ENCODE results near the gene LCP1. TPM values are rescaled to one million over a fixed set of nuclear protein-coding genes. Genes with fewer than 3 reads are reported as not detected.

LCP1 gene
- total RNA-seq, 2 donors from 2014 or later = 58.1 to 177 TPM

DNA sequence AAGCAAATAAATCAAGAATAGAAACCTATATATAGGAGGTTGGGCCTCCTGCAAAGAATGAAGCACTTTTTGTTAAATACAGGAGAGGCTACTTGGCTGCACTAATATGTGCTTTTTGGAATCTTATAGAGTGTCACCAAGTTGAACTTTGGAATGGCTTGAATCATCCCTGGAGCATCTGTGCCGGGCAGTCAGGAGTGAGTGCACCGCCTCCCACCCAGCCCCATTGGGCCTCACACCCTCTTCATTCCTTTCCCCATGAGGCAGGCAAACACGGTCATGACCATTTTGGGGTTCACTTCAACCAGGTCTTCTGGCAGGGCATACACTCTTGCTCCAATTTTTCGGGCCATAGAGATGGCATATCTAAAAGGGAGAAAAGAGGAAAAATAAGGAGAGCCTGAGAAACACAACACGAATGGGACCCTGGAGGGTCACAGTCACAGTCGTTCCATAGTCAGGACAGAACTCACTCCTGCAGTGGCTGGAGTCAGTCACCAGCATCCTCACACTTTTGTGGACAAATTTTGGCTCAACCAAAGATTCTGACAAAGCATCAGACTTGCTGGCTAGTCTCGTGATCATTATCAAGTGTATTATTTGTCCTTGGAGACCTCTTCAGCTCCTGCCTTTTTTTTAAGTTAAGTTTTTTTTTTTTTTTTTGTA is 54.5 kb downstream of the LCP1 start:
- WGBS = 90% methylated on average over 7 of the region's 7 CpGs
- Histone ChIP-seq H3K27me3 (replicated peaks; ENCODE audit: insufficient read depth) (no peaks in the 10 kb centered on the region), H3K9me3 (no peaks in the 10 kb centered on the region), H3K4me3 (no peak overlapping the region), H3K4me1 (replicated peaks) (no peaks in the 10 kb centered on the region), H3K36me3 (no peaks in the 10 kb centered on the region), H3K27ac (no peak overlapping the region)
- TF ChIP-seq POLR2AphosphoS5 (IDR thresholded peaks at IDR 0.05) (no peak), POLR2A (IDR thresholded peaks at IDR 0.05) (no peak)
- TF ChIP-seq, protein P1, sequence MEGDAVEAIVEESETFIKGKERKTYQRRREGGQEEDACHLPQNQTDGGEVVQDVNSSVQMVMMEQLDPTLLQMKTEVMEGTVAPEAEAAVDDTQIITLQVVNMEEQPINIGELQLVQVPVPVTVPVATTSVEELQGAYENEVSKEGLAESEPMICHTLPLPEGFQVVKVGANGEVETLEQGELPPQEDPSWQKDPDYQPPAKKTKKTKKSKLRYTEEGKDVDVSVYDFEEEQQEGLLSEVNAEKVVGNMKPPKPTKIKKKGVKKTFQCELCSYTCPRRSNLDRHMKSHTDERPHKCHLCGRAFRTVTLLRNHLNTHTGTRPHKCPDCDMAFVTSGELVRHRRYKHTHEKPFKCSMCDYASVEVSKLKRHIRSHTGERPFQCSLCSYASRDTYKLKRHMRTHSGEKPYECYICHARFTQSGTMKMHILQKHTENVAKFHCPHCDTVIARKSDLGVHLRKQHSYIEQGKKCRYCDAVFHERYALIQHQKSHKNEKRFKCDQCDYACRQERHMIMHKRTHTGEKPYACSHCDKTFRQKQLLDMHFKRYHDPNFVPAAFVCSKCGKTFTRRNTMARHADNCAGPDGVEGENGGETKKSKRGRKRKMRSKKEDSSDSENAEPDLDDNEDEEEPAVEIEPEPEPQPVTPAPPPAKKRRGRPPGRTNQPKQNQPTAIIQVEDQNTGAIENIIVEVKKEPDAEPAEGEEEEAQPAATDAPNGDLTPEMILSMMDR (IDR thresholded peaks at IDR 0.05) = no peak
- intact Hi-C loops (cut with DNase I) = no loop called here
- no peak for DNase-seq (ENCODE audit: low spot score)

DNA sequence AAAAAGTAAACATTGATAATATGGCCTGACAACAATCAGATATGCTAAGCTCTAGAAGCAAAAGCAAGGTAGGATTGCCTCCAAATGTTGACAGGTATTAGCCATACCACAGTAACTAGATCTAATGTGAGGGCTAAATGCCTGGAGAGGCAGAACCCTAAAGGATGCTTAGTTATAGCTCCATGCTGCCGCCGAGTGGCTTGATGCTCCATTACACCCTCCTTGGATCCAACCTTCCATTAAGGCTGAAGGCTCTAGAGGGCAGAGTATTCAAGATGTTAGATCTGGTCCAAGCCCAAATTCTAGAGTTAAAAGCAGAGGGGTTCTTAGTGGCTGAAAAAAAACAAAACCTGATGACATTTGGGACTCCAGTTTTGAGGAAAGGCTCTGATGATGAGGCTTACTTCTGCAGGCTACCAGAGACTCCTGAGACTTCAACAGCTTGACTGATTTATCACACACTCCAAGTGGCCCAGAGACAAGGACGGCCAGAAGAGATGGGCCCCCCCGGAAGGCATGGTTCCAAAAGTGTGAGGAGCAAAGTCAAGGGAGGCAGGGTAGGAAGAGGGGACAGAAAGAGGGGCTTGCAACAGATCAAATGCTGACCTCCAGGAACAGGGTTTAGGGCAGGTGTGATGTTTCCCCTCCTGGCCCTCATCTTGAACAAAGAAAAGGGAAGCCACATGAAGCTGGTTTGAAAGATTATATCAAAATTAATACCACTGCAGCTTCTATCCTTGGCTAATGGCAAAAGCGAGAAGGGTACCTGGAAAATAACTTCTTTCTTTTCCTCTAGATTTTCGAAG is 55.2 kb downstream of the LCP1 start:
- DNase-seq (ENCODE audit: low spot score) = peak; percentile 67
- WGBS = 61% methylated on average over 6 of the region's 6 CpGs
- intact Hi-C loops (cut with DNase I) = no loop called here

DNA sequence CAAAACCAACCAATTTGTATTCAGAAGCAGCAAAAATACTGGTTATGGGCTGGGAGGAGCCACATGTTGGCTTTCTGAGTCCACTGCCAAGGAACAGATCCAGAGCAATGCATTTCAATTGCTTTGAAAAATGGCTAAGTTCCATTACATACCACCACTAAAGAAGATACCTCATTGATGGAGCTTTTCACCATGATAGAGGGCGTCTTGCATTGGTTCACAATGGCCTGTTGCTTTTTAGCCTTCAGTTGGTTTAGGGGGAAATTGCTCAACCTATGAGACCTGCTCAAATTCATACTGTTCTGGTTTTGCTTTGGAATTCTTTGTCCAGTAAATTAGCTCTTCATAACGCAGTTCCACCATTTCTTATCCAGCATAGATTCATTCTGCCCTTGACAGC is 55.9 kb downstream of the LCP1 start:
- H3K27ac ChIP-seq = peak overlapping the region; percentile 5 to 24
- DNase-seq (ENCODE audit: low spot score) = no peak
- 71% methylated on average over 2 of the region's 2 CpGs for WGBS
- intact Hi-C loops (cut with DNase I) = no loop called here
- H3K4me1 ChIP-seq (replicated peaks) = no peaks in the 10 kb centered on the region
- TF ChIP-seq POLR2AphosphoS5 (IDR thresholded peaks at IDR 0.05) (no peak), POLR2A (IDR thresholded peaks at IDR 0.05) (no peak)
- TF ChIP-seq, protein P1 (IDR thresholded peaks at IDR 0.05) = no peak
- no peaks in the 10 kb centered on the region for H3K36me3 ChIP-seq
- H3K27me3 ChIP-seq (replicated peaks; ENCODE audit: insufficient read depth) = no peaks in the 10 kb centered on the region
- H3K9me3 ChIP-seq = no peaks in the 10 kb centered on the region
- no peak overlapping the region for H3K4me3 ChIP-seq

More for the DNA sequence above, 55.2 kb downstream of the LCP1 start:
- H3K27me3 ChIP-seq (replicated peaks; ENCODE audit: insufficient read depth) = no peaks in the 10 kb centered on the region
- no peak overlapping the region for H3K4me3 ChIP-seq
- H3K4me1 ChIP-seq (replicated peaks) = no peaks in the 10 kb centered on the region
- peak overlapping the region; percentile 5 to 24 for H3K27ac ChIP-seq
- no peaks in the 10 kb centered on the region for H3K9me3 ChIP-seq
- H3K36me3 ChIP-seq = no peaks in the 10 kb centered on the region
- TF ChIP-seq POLR2AphosphoS5 (IDR thresholded peaks at IDR 0.05) (peak; percentile 40), POLR2A (IDR thresholded peaks at IDR 0.05) (no peak)
- TF ChIP-seq, protein P1 (IDR thresholded peaks at IDR 0.05) = peak in 3 of 4 experiments; percentile 44 to 80 (median 74)

GRCh38 chr13:46124967-46125933 is 56.7 kb downstream of the LCP1 start:
- no peaks in the 10 kb centered on the region for H3K27me3 ChIP-seq (replicated peaks; ENCODE audit: insufficient read depth)
- H3K4me3 ChIP-seq = no peak overlapping the region
- intact Hi-C loops (cut with DNase I) = no loop called here
- H3K27ac ChIP-seq = peak overlapping the region in 1 of 2 donors; percentile 24
- H3K4me1 ChIP-seq (replicated peaks) = no peaks in the 10 kb centered on the region
- WGBS = 17% methylated on average over 11 of the region's 11 CpGs
- H3K9me3 ChIP-seq = no peaks in the 10 kb centered on the region
- no peaks in the 10 kb centered on the region for H3K36me3 ChIP-seq
- TF ChIP-seq POLR2A (IDR thresholded peaks at IDR 0.05) (no peak), POLR2AphosphoS5 (IDR thresholded peaks at IDR 0.05) (no peak)
- TF ChIP-seq, protein P1 (IDR thresholded peaks at IDR 0.05) = peak in 1 of 4 experiments; percentile 3
- no peak for DNase-seq (ENCODE audit: low spot score)

All from prostate gland (tissue), 2 donors.